GM21529 (cell line): Measurements from ENCODE around the gene PPP1R14D.

Source experiments
- ATAC-seq: cut with Tn5 transposase; IDR thresholded peaks from one replicate; pipeline ENCODE4 v1.9.1; 2021; ENCODE audit not compliant: unreplicated experiment

PPP1R14D gene

GRCh38 chr15:40853241-40853890 lies 24.9 kb upstream of the PPP1R14D start:
- ATAC-seq = no peak

GRCh38 chr15:40852529-40852928 lies 24.0 kb upstream of the PPP1R14D start:
- ATAC-seq = no peak

- no peak for ATAC-seq
These were observed 22.1 kb upstream of the PPP1R14D start for GRCh38 chr15:40850576-40851112.

GRCh38 chr15:40847223-40847961 lies 18.9 kb upstream of the PPP1R14D start:
- ATAC-seq = peak; percentile 69

GRCh38 chr15:40846841-40847222 lies 18.3 kb upstream of the PPP1R14D start:
- ATAC-seq = peak; percentile 10

- no peak for ATAC-seq
These were observed 17.2 kb upstream of the PPP1R14D start for GRCh38 chr15:40845511-40846284.

GRCh38 chr15:40845036-40845435 lies 16.5 kb upstream of the PPP1R14D start:
- no peak for ATAC-seq

- no peak for ATAC-seq
These were observed 16.2 kb upstream of the PPP1R14D start for GRCh38 chr15:40844696-40845030.

GRCh38 chr15:40843885-40844695 lies 15.6 kb upstream of the PPP1R14D start, which contains the start of gene SPINT1:
TSS of gene SPINT1 (plus strand) at chr15:40844048. CDS start at chr15:40844555, 507 bp downstream.
- ATAC-seq = no peak

GRCh38 chr15:40843261-40843884 lies 14.9 kb upstream of the PPP1R14D start:
- ATAC-seq = no peak

- no peak for ATAC-seq
These were observed 13.2 kb upstream of the PPP1R14D start for GRCh38 chr15:40841741-40842140.

GRCh38 chr15:40838756-40839155 lies 10.2 kb upstream of the PPP1R14D start:
- no peak for ATAC-seq

GRCh38 chr15:40836020-40836419 lies 7.5 kb upstream of the PPP1R14D start:
- no peak for ATAC-seq

- no peak for ATAC-seq
These were observed 4.4 kb upstream of the PPP1R14D start for GRCh38 chr15:40832903-40833302.

GRCh38 chr15:40831861-40832260 lies 3.4 kb upstream of the PPP1R14D start:
- no peak for ATAC-seq

GRCh38 chr15:40830884-40831283 lies 2.4 kb upstream of the PPP1R14D start:
- no peak for ATAC-seq

- ATAC-seq = no peak
These were observed 607 bp upstream of the PPP1R14D start for GRCh38 chr15:40829115-40829514.

- no peak for ATAC-seq
These were observed 2.0 kb downstream of the PPP1R14D start for GRCh38 chr15:40826423-40827075.

GRCh38 chr15:40825661-40826422 lies 2.7 kb downstream of the PPP1R14D start:
- ATAC-seq = no peak
